GM18870 (cell line): ENCODE data around the gene CYTH4.
"Not testable (repeated sequence)": the region's sequence is repeated elsewhere in the genome, so short reads cannot be mapped to it uniquely, and the experiment has no call there.

Experiments used
- ATAC-seq: cut with Tn5 transposase; IDR thresholded peaks from one replicate; pipeline ENCODE4 v1.9.1; 2021; ENCODE audit warnings: moderate library complexity; ENCODE audit not compliant: unreplicated experiment

Gene CYTH4

GRCh38 chr22:37282385-37282677, at the start of gene CYTH4:
Gene CYTH4 (plus strand): TSS chr22:37282508. CDS start chr22:37282570, 62 bp downstream.
- ATAC-seq = no peak

GRCh38 chr22:37233371-37233750, 48.9 kb upstream of the CYTH4 start:
- ATAC-seq = not testable (repeated sequence)

- ATAC-seq = no peak
These were observed 48.3 kb upstream of the CYTH4 start for GRCh38 chr22:37233751-37234631.

- no peak for ATAC-seq
These were observed 47.3 kb upstream of the CYTH4 start for GRCh38 chr22:37234736-37235711.

- ATAC-seq = no peak
These were observed 46.3 kb upstream of the CYTH4 start for GRCh38 chr22:37235897-37236607.

- ATAC-seq = no peak
These were observed 44.7 kb upstream of the CYTH4 start for GRCh38 chr22:37237371-37238268.

GRCh38 chr22:37239336-37240239, 42.7 kb upstream of the CYTH4 start:
- no peak for ATAC-seq

- no peak for ATAC-seq
These were observed 41.9 kb upstream of the CYTH4 start for GRCh38 chr22:37240240-37240940.

- no peak for ATAC-seq
These were observed 41.4 kb upstream of the CYTH4 start for GRCh38 chr22:37240941-37241320.

GRCh38 chr22:37241351-37242142, 40.8 kb upstream of the CYTH4 start:
- ATAC-seq = no peak

- peak; percentile 49 for ATAC-seq
These were observed 39.9 kb upstream of the CYTH4 start for GRCh38 chr22:37242395-37242918.

GRCh38 chr22:37243402-37244113, 38.8 kb upstream of the CYTH4 start:
- ATAC-seq = no peak

GRCh38 chr22:37244114-37244921, 38.0 kb upstream of the CYTH4 start, which contains the start of gene RAC2:
Gene RAC2 (minus strand): TSS chr22:37244269. CDS start chr22:37244148, 121 bp downstream.
- no peak for ATAC-seq

- no peak for ATAC-seq
These were observed 37.2 kb upstream of the CYTH4 start for GRCh38 chr22:37244922-37245722.

GRCh38 chr22:37245740-37246139, 36.6 kb upstream of the CYTH4 start:
- no peak for ATAC-seq
